Left ventricle myocardium inferior (tissue), 1 donor: ENCODE data around the gene CACHD1. TPM values are rescaled to one million over a fixed set of nuclear protein-coding genes. Genes with fewer than 3 reads are reported as not detected.

ENCODE experiments used
- DNase-seq: peaks from one replicate; pipeline ENCODE4 v3.0.0-alpha.2; 2020
- H3K27ac ChIP-seq: fragments of 200-600 bp; replicated peaks from 2 replicates; pipeline ENCODE4 v1.8.0; 2021
- H3K27me3 ChIP-seq: fragments of 200-600 bp; 2 replicates; pipeline ENCODE4 v1.8.0; 2021; ENCODE audit warnings: low read depth
- H3K36me3 ChIP-seq: fragments of 200-600 bp; 2 replicates; pipeline ENCODE4 v1.8.0; 2021
- H3K4me1 ChIP-seq: fragments of 200-600 bp; 2 replicates; pipeline ENCODE4 v1.8.0; 2021
- H3K4me3 ChIP-seq: fragments of 200-600 bp; 2 replicates; pipeline ENCODE4 v1.8.0; 2021; ENCODE audit warnings: mild to moderate bottlenecking, moderate library complexity
- H3K9me3 ChIP-seq: fragments of 200-600 bp; replicated peaks from 2 replicates; pipeline ENCODE4 v1.8.0; 2021
- CTCF ChIP-seq: fragments of 200-600 bp; IDR thresholded peaks from 2 replicates; pipeline ENCODE4 v1.8.0; 2021; ENCODE audit warnings: antibody characterized with exemption, mild to moderate bottlenecking, borderline replicate concordance
- intact Hi-C: fragments of 100-400 bp; cut with micrococcal nuclease; formaldehyde crosslinking; loops from one replicate; pipeline ENCODE4 v1.11.0; 2022
- total RNA-seq: library from RNA; stranded (reverse); fragmentation: NEBNext Ultra II Directional; extraction: Animal tissue kit (Norgen Biotek cat#: 25700); gene quantifications from one replicate; pipeline ENCODE4 v1.2.1, GENCODE V29; 2021
- donor health status: DM: no; HTN: yes; CAD: no; lungs with severe emphysema.

CACHD1 gene
- total RNA-seq, 1 donor from 2014 or later, result 2.7 TPM

- Histone ChIP-seq H3K27me3 (no peaks in the 10 kb centered on the region), H3K36me3 (peaks cover under 1% of the 10 kb centered on the region), H3K4me1 (peaks cover 28% of the 10 kb centered on the region), H3K9me3 (peaks cover 2% of the 10 kb centered on the region), H3K27ac (no peak overlapping the region), H3K4me3 (no peak overlapping the region)
- intact Hi-C loops, result no loop called here
- TF ChIP-seq CTCF, result no peak
- no peak for DNase-seq
Observed at GRCh38 chr1:64616039-64616438, 146.1 kb downstream of the CACHD1 start.

GRCh38 chr1:64623750-64624191, 153.8 kb downstream of the CACHD1 start:
- peaks cover 15% of the 10 kb centered on the region for H3K4me1 ChIP-seq
- DNase-seq, result no peak
- no peak overlapping the region for H3K4me3 ChIP-seq
- H3K27me3 ChIP-seq, result no peaks in the 10 kb centered on the region
- no peaks in the 10 kb centered on the region for H3K9me3 ChIP-seq
- peak overlapping the region; percentile 25 for H3K27ac ChIP-seq
- intact Hi-C loops, result no loop called here
- H3K36me3 ChIP-seq, result no peaks in the 10 kb centered on the region
- no peak for TF ChIP-seq CTCF

GRCh38 chr1:64624218-64624713, 154.3 kb downstream of the CACHD1 start:
- intact Hi-C loops, result no loop called here
- H3K9me3 ChIP-seq, result no peaks in the 10 kb centered on the region
- H3K27me3 ChIP-seq, result no peaks in the 10 kb centered on the region
- H3K4me1 ChIP-seq, result peaks cover 15% of the 10 kb centered on the region
- TF ChIP-seq CTCF, result no peak
- peak overlapping the region; percentile 25 for H3K27ac ChIP-seq
- H3K4me3 ChIP-seq, result no peak overlapping the region
- no peak for DNase-seq
- no peaks in the 10 kb centered on the region for H3K36me3 ChIP-seq

- H3K4me1 ChIP-seq, result peaks cover 17% of the 10 kb centered on the region
- peak overlapping the region; percentile 25 for H3K27ac ChIP-seq
- no peak for DNase-seq
- H3K36me3 ChIP-seq, result no peaks in the 10 kb centered on the region
- no peak overlapping the region for H3K4me3 ChIP-seq
- H3K9me3 ChIP-seq, result no peaks in the 10 kb centered on the region
- no peak for TF ChIP-seq CTCF
- no peaks in the 10 kb centered on the region for H3K27me3 ChIP-seq
- intact Hi-C loops, result no loop called here
Observed at GRCh38 chr1:64624808-64625207, 154.9 kb downstream of the CACHD1 start.

DNA sequence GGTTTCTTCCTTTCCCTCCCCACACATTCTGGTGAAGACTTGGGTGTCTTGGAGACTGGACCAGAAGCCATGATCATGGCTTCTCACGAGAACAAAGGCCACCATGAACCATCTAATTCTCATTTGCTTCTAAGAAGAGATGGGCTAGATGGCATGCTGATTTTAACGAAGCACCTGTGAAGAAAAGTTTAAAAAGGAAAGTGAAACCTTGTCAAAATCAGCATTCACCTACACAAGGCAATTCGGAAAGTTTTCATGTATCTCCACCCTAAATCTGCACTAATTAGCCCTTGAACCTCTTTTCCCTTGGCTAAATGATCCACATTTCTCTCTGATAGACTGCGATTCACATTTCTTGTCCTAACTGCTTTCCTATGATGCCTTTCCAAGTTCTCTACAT, 160.7 kb downstream of the CACHD1 start:
- H3K36me3 ChIP-seq, result no peaks in the 10 kb centered on the region
- peaks cover 16% of the 10 kb centered on the region for H3K4me1 ChIP-seq
- no peaks in the 10 kb centered on the region for H3K9me3 ChIP-seq
- no peaks in the 10 kb centered on the region for H3K27me3 ChIP-seq
- TF ChIP-seq CTCF, result no peak
- no peak overlapping the region for H3K27ac ChIP-seq
- no peak for DNase-seq
- no peak overlapping the region for H3K4me3 ChIP-seq
- intact Hi-C loops, result no loop called here
